Gastrocnemius medialis (tissue), 4 donors: ENCODE measurements around the gene MAP2K5.

Experiments
- POLR2A ChIP-seq, 2 donors: fragments of 450-650 bp; IDR thresholded peaks; one replicate each; pipeline ENCODE4 v1.6.1; 2017; ENCODE audit warnings: antibody characterized with exemption in 2 of 2, mild to moderate bottlenecking in 2 of 2, moderate library complexity in 2 of 2
- TF ChIP-seq, protein P1 (sequence below), 5 experiments: fragments of 450-650 bp in 3 of 5; fragments of 200-600 bp in 2 of 5; sonication (generic) in 2 of 5; IDR thresholded peaks in 4 of 5; conservative IDR thresholded peaks in 1 of 5; 1 replicate in 4 of 5; 2 replicates in 1 of 5; pipeline ENCODE4 v1.5.1; 2016 to 2019; ENCODE audit warnings: antibody characterized with exemption in 5 of 5, mild to moderate bottlenecking in 3 of 5, moderate library complexity in 3 of 5

- TF ChIP-seq, protein P1, sequence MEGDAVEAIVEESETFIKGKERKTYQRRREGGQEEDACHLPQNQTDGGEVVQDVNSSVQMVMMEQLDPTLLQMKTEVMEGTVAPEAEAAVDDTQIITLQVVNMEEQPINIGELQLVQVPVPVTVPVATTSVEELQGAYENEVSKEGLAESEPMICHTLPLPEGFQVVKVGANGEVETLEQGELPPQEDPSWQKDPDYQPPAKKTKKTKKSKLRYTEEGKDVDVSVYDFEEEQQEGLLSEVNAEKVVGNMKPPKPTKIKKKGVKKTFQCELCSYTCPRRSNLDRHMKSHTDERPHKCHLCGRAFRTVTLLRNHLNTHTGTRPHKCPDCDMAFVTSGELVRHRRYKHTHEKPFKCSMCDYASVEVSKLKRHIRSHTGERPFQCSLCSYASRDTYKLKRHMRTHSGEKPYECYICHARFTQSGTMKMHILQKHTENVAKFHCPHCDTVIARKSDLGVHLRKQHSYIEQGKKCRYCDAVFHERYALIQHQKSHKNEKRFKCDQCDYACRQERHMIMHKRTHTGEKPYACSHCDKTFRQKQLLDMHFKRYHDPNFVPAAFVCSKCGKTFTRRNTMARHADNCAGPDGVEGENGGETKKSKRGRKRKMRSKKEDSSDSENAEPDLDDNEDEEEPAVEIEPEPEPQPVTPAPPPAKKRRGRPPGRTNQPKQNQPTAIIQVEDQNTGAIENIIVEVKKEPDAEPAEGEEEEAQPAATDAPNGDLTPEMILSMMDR (IDR thresholded peaks at IDR 0.05 in 4 of 5, conservative IDR thresholded peaks at IDR 0.05 in 1 of 5): no peak
- TF ChIP-seq POLR2A (IDR thresholded peaks at IDR 0.05): no peak
Measured at GRCh38 chr15:67768313-67768977, 225.9 kb downstream of the MAP2K5 start.
